ENCODE results near the gene FUZ. TPM values are rescaled to one million over a fixed set of nuclear protein-coding genes. Genes with fewer than 3 reads are reported as not detected.

The FUZ gene
- total and polyA plus RNA-seq, 2 of the 8 experiments (the other 6 are each of a cell fraction or from before 2014, with no cell fraction given), result 28.4 to 33.9 TPM

- FAIRE-seq (no peak), DNase-seq (ENCODE audit: low read depth in 1 of 2, low spot score in 2 of 2) (no peak)
- Histone ChIP-seq H3K23ac (ENCODE audit: insufficient read length) (no peak overlapping the region), H3K36me3 (ENCODE audit: control insufficient read depth in 2 of 4, insufficient read depth in 4 of 4, low read length in 3 of 4) (peaks cover 4 to 30% (median 16%) of the 10 kb centered on the region in 4 experiments), H2BK5ac (ENCODE audit: low read depth, low read length) (no peak overlapping the region), H3K4me2 (ENCODE audit: insufficient read depth in 1 of 2, low read depth in 2 of 2, low read length in 2 of 2) (peak overlapping the region; percentile 64 to 81; a peak in 2 of 4 replicates), H4K5ac (ENCODE audit: insufficient read length, low read depth, low read length) (no peak overlapping the region), H3K9me3 (ENCODE audit: insufficient read depth in 2 of 2, low read depth in 1 of 2, low read length in 1 of 2) (no peaks in the 10 kb centered on the region), H4K20me1 (replicated peaks in 1 of 2; ENCODE audit: control insufficient read depth in 1 of 2, insufficient read depth in 2 of 2, low read length in 2 of 2) (peaks cover 1 to 10% of the 10 kb centered on the region in 2 experiments), H4K91ac (replicated peaks; ENCODE audit: insufficient read length, low read length) (no peak overlapping the region), H4K8ac (ENCODE audit: extremely low read depth, insufficient read depth, low read length) (peak overlapping the region; percentile 35; the same call in 1 of the 2 replicates), H3K18ac (ENCODE audit: extremely low read depth, low read length) (no peak overlapping the region), H3K27ac (ENCODE audit: low read depth, low read length) (no peak overlapping the region), H3K23me2 (ENCODE audit: low read depth, low read length) (peaks cover 2% of the 10 kb centered on the region; the same call in 1 of the 2 replicates), H3K56ac (replicated peaks; ENCODE audit: insufficient read length, low read depth, low read length) (no peak overlapping the region), H3K4ac (replicated peaks; ENCODE audit: insufficient read length, low read depth, low read length) (no peak overlapping the region), H2BK12ac (ENCODE audit: low read depth, low read length) (no peak overlapping the region), H2AK5ac (ENCODE audit: low read depth, low read length) (no peak overlapping the region), H3K79me1 (ENCODE audit: low read depth, low read length) (peaks cover 2% of the 10 kb centered on the region; the same call in 1 of the 2 replicates), H2AFZ (ENCODE audit: low read length) (no peak overlapping the region), H3K14ac (ENCODE audit: insufficient read length) (no peak overlapping the region), H3K4me3 (ENCODE audit: extremely low read depth in 1 of 4, insufficient read depth in 2 of 4, low read depth in 3 of 4, low read length in 4 of 4) (peak overlapping the region in 1 of 4 experiments; percentile 52; a peak in 1 of 8 replicates), H3K27me3 (replicated peaks in 1 of 4; ENCODE audit: control insufficient read depth in 3 of 4, extremely low read depth in 1 of 4, insufficient read depth in 3 of 4, low read length in 3 of 4) (no peaks in the 10 kb centered on the region), H3K79me2 (ENCODE audit: control insufficient read depth in 1 of 2, insufficient read depth in 2 of 2, low read length in 2 of 2) (no peaks in the 10 kb centered on the region), H2BK120ac (replicated peaks; ENCODE audit: low read depth, low read length) (no peak overlapping the region), H2BK15ac (ENCODE audit: low read length) (no peak overlapping the region), H3K4me1 (replicated peaks in 1 of 4; ENCODE audit: control insufficient read depth in 3 of 4, insufficient read depth in 4 of 4, low read length in 3 of 4) (peaks cover 4 to 16% (median 6%) of the 10 kb centered on the region in 4 experiments), H3K9ac (replicated peaks in 1 of 4; ENCODE audit: extremely low read depth in 1 of 4, low read depth in 3 of 4, low read length in 3 of 4) (no peak overlapping the region), H2BK20ac (ENCODE audit: low read length) (no peak overlapping the region)
- 89% methylated on average over 21 of the region's 32 CpGs; no CpG with 5 or more reads in 1 of the 2 experiments for WGBS, 2 experiments (ENCODE audit: extremely low coverage in 1 of 2, insufficient coverage in 1 of 2, insufficient read length in 1 of 2, insufficient replicate concordance in 2 of 2, low coverage in 1 of 2, low lambda C conversion rate in 2 of 2, missing lambda C conversion rate in 1 of 2)
- ChIA-PET POLR2A (ENCODE audit: partially characterized antibody) (interaction anchor here (1.2 to 2.6 kb wide), 5 partner anchors 10 to 112 kb away, joined by 3 to 11 read pairs (median 4); partner anchors contain the start of genes ADM5 and FUZ), CTCF (ENCODE audit: partially characterized antibody) (interaction anchor here (0.9 to 2.3 kb wide), 7 partner anchors 9 to 84 kb away, joined by 3 to 12 read pairs (median 4); no protein-coding TSS in a partner anchor)
- no peak for TF ChIP-seq POLR2AphosphoS5 (IDR thresholded peaks at IDR 0.05; ENCODE audit: low read depth, low read length)
- TF ChIP-seq NRF1 (IDR thresholded peaks at IDR 0.05; ENCODE audit: low read depth, low read length), result no peak
- no peak for TF ChIP-seq RNF2 (IDR thresholded peaks at IDR 0.05; ENCODE audit: borderline replicate concordance, low read depth, low read length, missing control alignments, poor library complexity, severe bottlenecking)
- TF ChIP-seq RXRA (IDR thresholded peaks at IDR 0.05; ENCODE audit: insufficient read depth, low read depth, low read length), result no peak
- no peak for TF ChIP-seq CTBP2 (IDR thresholded peaks at IDR 0.05; ENCODE audit: borderline replicate concordance, insufficient read depth, insufficient read length, low read length)
- no peak for TF ChIP-seq POU5F1 (IDR thresholded peaks at IDR 0.05; ENCODE audit: low read depth, low read length)
- no peak for TF ChIP-seq FOSL1 (IDR thresholded peaks at IDR 0.05; ENCODE audit: insufficient read depth, low read depth, low read length)
- TF ChIP-seq TAF7 (optimal IDR thresholded peaks at IDR 0.05; ENCODE audit: borderline replicate concordance, low read depth, low read length), result no peak
- TF ChIP-seq CEBPB (IDR thresholded peaks at IDR 0.05; ENCODE audit: low read depth, low read length), result no peak
- no peak for TF ChIP-seq SRF (IDR thresholded peaks at IDR 0.05; ENCODE audit: low read depth, low read length)
- TF ChIP-seq YY1 (IDR thresholded peaks at IDR 0.05; ENCODE audit: low read depth, low read length), result no peak
- no peak for TF ChIP-seq TAF1 (IDR thresholded peaks at IDR 0.05; ENCODE audit: low read depth, low read length)
- no peak for TF ChIP-seq EZH2 (IDR thresholded peaks at IDR 0.05; ENCODE audit: low read depth, low read length, severe bottlenecking)
Measured at GRCh38 chr19:49801401-49801888, 11.6 kb downstream of the FUZ start.

Data from H1 (cell line).